Lung (tissue), 12 donors: ENCODE results near the gene NRXN2. TPM values are rescaled to one million over a fixed set of nuclear protein-coding genes. Genes with fewer than 3 reads are reported as not detected.

Experiments used
- ATAC-seq: fragments of 200-7000 bp; cut with Tn5 transposase; one replicate; pipeline ENCODE4 v1.9.1; 2020; ENCODE audit warnings: moderate number of reproducible peaks; ENCODE audit not compliant: insufficient read depth, low FRiP score
- DNase-seq, 3 donors: peaks; one replicate each; pipeline ENCODE4 v3.0.0-alpha.2; 2013 to 2017
- H3K27ac ChIP-seq, 2 donors: one replicate each; pipeline ENCODE4 v1.5.1; 2013; ENCODE audit warnings: mild to moderate bottlenecking in 2 of 2, moderate library complexity in 2 of 2, control low read depth in 1 of 2, inconsistent platforms in 1 of 2, low read depth in 1 of 2, low read length in 1 of 2
- H3K27me3 ChIP-seq, 3 donors: one replicate each; pipeline ENCODE4 v1.5.1; 2013; ENCODE audit warnings: low read length in 2 of 3; ENCODE audit not compliant: control insufficient read depth in 3 of 3, insufficient read depth in 3 of 3
- H3K36me3 ChIP-seq, 4 donors: one replicate each; pipeline ENCODE4 v1.5.1; 2013; ENCODE audit warnings: low read length in 4 of 4, mild to moderate bottlenecking in 1 of 4, moderate library complexity in 1 of 4; ENCODE audit not compliant: control insufficient read depth in 4 of 4, insufficient read depth in 4 of 4
- H3K4me1 ChIP-seq, 5 donors: one replicate each; pipeline ENCODE4 v1.5.1; 2013; ENCODE audit warnings: low read length in 5 of 5, mild to moderate bottlenecking in 2 of 5, moderate library complexity in 1 of 5; ENCODE audit not compliant: control insufficient read depth in 5 of 5, insufficient read depth in 5 of 5
- H3K4me3 ChIP-seq: one replicate; pipeline ENCODE4 v1.5.1; 2013; ENCODE audit warnings: mild to moderate bottlenecking, control low read depth, moderate library complexity
- H3K9ac ChIP-seq, 2 donors: one replicate each; pipeline ENCODE4 v1.5.1; 2013; ENCODE audit warnings: low read length in 2 of 2, control low read depth in 1 of 2; ENCODE audit not compliant: insufficient read depth in 1 of 2
- H3K9me3 ChIP-seq, 4 donors: one replicate each; pipeline ENCODE4 v1.5.1; 2013; ENCODE audit warnings: low read length in 3 of 4, mild to moderate bottlenecking in 1 of 4, moderate library complexity in 1 of 4; ENCODE audit not compliant: control insufficient read depth in 4 of 4, insufficient read depth in 3 of 4
- CTCF ChIP-seq: IDR thresholded peaks from 2 replicates; pipeline ENCODE4 v1.5.1; 2012; ENCODE audit warnings: mild to moderate bottlenecking; ENCODE audit errors: control extremely low read depth, extremely low read depth
- WGBS, 2 donors: extraction: QIAGEN DNeasy Blood & Tissue Kit; methylation state at CpG; one replicate each; pipeline ENCODE4 v1.1.7; 2013; 5-methylcytosine and 5-hydroxymethylcytosine counted together
- polyA plus RNA-seq, 2 donors: library from polyadenylated mRNA; stranded (reverse); fragments of 200-250 nt; gene quantifications; one replicate each; pipeline ENCODE4 v1.2.1, GENCODE V29; 2013
- total RNA-seq, 2 donors: library from RNA; depleted of rRNA in 1 of 2; stranded (reverse); fragments of >200 nt in 1 of 2; gene quantifications; one replicate each; pipeline ENCODE4 v1.2.1, GENCODE V29; 2014 to 2021
- donor health status: control.
- donor health status: control.
- donor health status: Bipolar disorder and iron deficiency.
- donor health status: healthy.
- donor health status: DM: yes; HTN: yes; CAD: no.

The NRXN2 gene
- total and polyA plus RNA-seq, 4 donors: 0.39 to 6.6 (median 1.1) TPM

- Histone ChIP-seq H3K36me3 (peaks cover 0 to 11% (median 0%) of the 10 kb centered on the region in 4 donors), H3K27ac (no peak overlapping the region), H3K9me3 (no peaks in the 10 kb centered on the region), H3K27me3 (peaks cover 0 to 6% (median 0%) of the 10 kb centered on the region in 3 donors), H3K4me3 (no peak overlapping the region), H3K4me1 (peaks cover 0 to 6% (median 0%) of the 10 kb centered on the region in 5 donors), H3K9ac (no peak overlapping the region)
- DNase-seq (no peak), ATAC-seq (no peak)
- TF ChIP-seq CTCF: no peak
- 41 to 53% methylated on average over 11 of the region's 11 CpGs for WGBS, 2 donors
Measured at GRCh38 chr11:64611869-64612646, 110.9 kb downstream of the NRXN2 start.

GRCh38 chr11:64611176-64611575 lies 111.8 kb downstream of the NRXN2 start:
- H3K9ac ChIP-seq: no peak overlapping the region
- peaks cover 0 to 6% (median 0%) of the 10 kb centered on the region in 3 donors for H3K27me3 ChIP-seq
- no peak overlapping the region for H3K4me3 ChIP-seq
- peaks cover 0 to 10% (median 0%) of the 10 kb centered on the region in 4 donors for H3K36me3 ChIP-seq
- no peak overlapping the region for H3K27ac ChIP-seq
- 86 to 91% methylated on average over 2 of the region's 2 CpGs for WGBS, 2 donors
- ATAC-seq (no peak), DNase-seq (no peak)
- H3K9me3 ChIP-seq: no peaks in the 10 kb centered on the region
- H3K4me1 ChIP-seq: peaks cover 0 to 6% (median 0%) of the 10 kb centered on the region in 5 donors
- no peak for TF ChIP-seq CTCF

- WGBS, 2 donors: 96 to 98% methylated on average over 3 of the region's 3 CpGs
- Histone ChIP-seq H3K9ac (no peak overlapping the region), H3K27ac (no peak overlapping the region), H3K4me1 (peaks cover 0 to 6% (median 0%) of the 10 kb centered on the region in 5 donors), H3K36me3 (peaks cover 0 to 4% (median 0%) of the 10 kb centered on the region in 4 donors), H3K4me3 (no peak overlapping the region), H3K27me3 (peaks cover 0 to 8% (median 0%) of the 10 kb centered on the region in 3 donors), H3K9me3 (no peaks in the 10 kb centered on the region)
- no peak for TF ChIP-seq CTCF
- ATAC-seq (no peak), DNase-seq (no peak)
Measured at GRCh38 chr11:64610596-64610995, 112.4 kb downstream of the NRXN2 start.
